DOHH2 (cell line): Measurements from ENCODE around the gene SIDT2.
A peak's percentile ranks its signal among the peaks of the same experiment; 100 is the strongest.

ENCODE experiments used
- H3F3A ChIP-seq: fragments of 200-600 bp; sonication (generic), shearing (Covaris generic); 2 replicates; pipeline ENCODE4 v1.6.0; 2016; ENCODE audit warnings: antibody characterized with exemption, mild to moderate bottlenecking; ENCODE audit not compliant: control insufficient read depth, insufficient read depth
- H3K27ac ChIP-seq: fragments of 200-600 bp; sonication (generic); 2 replicates; pipeline ENCODE4 v1.5.1; 2014; ENCODE audit warnings: low read depth, mild to moderate bottlenecking, low read length, moderate library complexity
- H3K27me3 ChIP-seq: fragments of 200-600 bp; sonication (generic); 2 replicates; pipeline ENCODE4 v1.6.1; 2014; ENCODE audit warnings: mild to moderate bottlenecking, low read length, mixed read lengths; ENCODE audit not compliant: control insufficient read depth
- H3K36me3 ChIP-seq: fragments of 200-600 bp; sonication (generic); 2 replicates; pipeline ENCODE4 v1.6.1; 2014; ENCODE audit warnings: mild to moderate bottlenecking, low read length, moderate library complexity, mixed read lengths; ENCODE audit not compliant: control insufficient read depth
- H3K4me1 ChIP-seq: fragments of 200-600 bp; sonication (generic); 2 replicates; pipeline ENCODE4 v1.6.1; 2014; ENCODE audit warnings: mild to moderate bottlenecking, low read length, mixed read lengths; ENCODE audit not compliant: control insufficient read depth
- H3K4me2 ChIP-seq: fragments of 200-600 bp; sonication (generic); 2 replicates; pipeline ENCODE4 v1.6.0; 2014; ENCODE audit warnings: mild to moderate bottlenecking, low read length, moderate library complexity
- H3K4me3 ChIP-seq: fragments of 200-600 bp; sonication (generic); 2 replicates; pipeline ENCODE4 v1.5.1; 2014; ENCODE audit warnings: mild to moderate bottlenecking, low read length, mixed read lengths
- H3K79me2 ChIP-seq: fragments of 200-600 bp; sonication (generic); 2 replicates; pipeline ENCODE4 v1.6.1; 2014; ENCODE audit warnings: mild to moderate bottlenecking, low read length, mixed read lengths; ENCODE audit not compliant: control insufficient read depth
- H3K9me2 ChIP-seq: fragments of 200-600 bp; sonication (generic); replicated peaks from 2 replicates; pipeline ENCODE4 v1.6.1; 2014; ENCODE audit warnings: mild to moderate bottlenecking, low read length, mixed read lengths; ENCODE audit not compliant: control insufficient read depth
- H3K9me3 ChIP-seq: fragments of 200-600 bp; sonication (generic); 2 replicates; pipeline ENCODE4 v1.6.1; 2014; ENCODE audit warnings: antibody characterized with exemption, low read length, mixed read lengths; ENCODE audit not compliant: control insufficient read depth, insufficient read depth
- H4K20me1 ChIP-seq: fragments of 200-600 bp; sonication (generic); 2 replicates; pipeline ENCODE4 v1.6.0; 2014; ENCODE audit warnings: low read depth, mild to moderate bottlenecking, antibody characterized with exemption, low read length, moderate library complexity; ENCODE audit not compliant: control insufficient read depth, insufficient read depth
- CTCF ChIP-seq: fragments of 200-600 bp; sonication (generic); IDR thresholded peaks from one replicate; pipeline ENCODE4 v1.5.1; 2014; ENCODE audit warnings: antibody characterized with exemption, mild to moderate bottlenecking, low read depth, low read length; ENCODE audit not compliant: poor library complexity, severe bottlenecking
- EZH2phosphoT487 ChIP-seq: fragments of 200-600 bp; sonication (generic); IDR thresholded peaks from 2 replicates; pipeline ENCODE4 v1.6.1; 2017; ENCODE audit warnings: borderline replicate concordance, mild to moderate bottlenecking, antibody characterized with exemption, low read length, moderate library complexity, mixed read lengths

The SIDT2 gene

GRCh38 chr11:117230286-117230961, 51.9 kb downstream of the SIDT2 start:
- Histone ChIP-seq H3K4me3 (peak overlapping the region; percentile 95), H4K20me1 (no peaks in the 10 kb centered on the region), H3K27me3 (no peaks in the 10 kb centered on the region), H3K4me2 (peak overlapping the region; percentile 81), H3K9me2 (no peaks in the 10 kb centered on the region), H3K27ac (peak overlapping the region; percentile 39), H3K79me2 (peaks cover 38% of the 10 kb centered on the region), H3F3A (peaks cover 5% of the 10 kb centered on the region; the same call in 1 of the 2 replicates), H3K4me1 (peaks cover 28% of the 10 kb centered on the region), H3K36me3 (peaks cover 42% of the 10 kb centered on the region), H3K9me3 (no peaks in the 10 kb centered on the region)
- TF ChIP-seq EZH2phosphoT487 (no peak), CTCF (no peak)

- H3K27me3 ChIP-seq, result no peaks in the 10 kb centered on the region
- H3K4me1 ChIP-seq, result peaks cover 28% of the 10 kb centered on the region
- H3K4me2 ChIP-seq, result peak overlapping the region; percentile 81
- no peaks in the 10 kb centered on the region for H3K9me2 ChIP-seq
- H3K27ac ChIP-seq, result peak overlapping the region; percentile 39
- TF ChIP-seq CTCF (no peak), EZH2phosphoT487 (no peak)
- H3K4me3 ChIP-seq, result peak overlapping the region; percentile 95
- peaks cover 36% of the 10 kb centered on the region for H3K36me3 ChIP-seq
- H3K79me2 ChIP-seq, result peaks cover 38% of the 10 kb centered on the region
- peaks cover 5% of the 10 kb centered on the region; the same call in 1 of the 2 replicates for H3F3A ChIP-seq
- H4K20me1 ChIP-seq, result no peaks in the 10 kb centered on the region
- H3K9me3 ChIP-seq, result no peaks in the 10 kb centered on the region
Observed at GRCh38 chr11:117230999-117231841, 52.7 kb downstream of the SIDT2 start.

- peak within 1 kb of the TSS; percentile 81 for H3K4me2 ChIP-seq
- H3K4me3 ChIP-seq, result peak within 1 kb of the TSS; percentile 95
- H3K9me2 ChIP-seq, result no peaks in the 10 kb centered on the region
- peak within 1 kb of the TSS; percentile 66 for H3K27ac ChIP-seq
- TF ChIP-seq CTCF, result no peak
- TF ChIP-seq EZH2phosphoT487, result no peak
- peaks cover 28% of the 10 kb centered on the region for H3K4me1 ChIP-seq
- H3K79me2 ChIP-seq, result peaks cover 38% of the 10 kb centered on the region
- H3F3A ChIP-seq, result peaks cover 5% of the 10 kb centered on the region; the same call in 1 of the 2 replicates
- H4K20me1 ChIP-seq, result no peaks in the 10 kb centered on the region
- peaks cover 33% of the 10 kb centered on the region for H3K36me3 ChIP-seq
- no peaks in the 10 kb centered on the region for H3K27me3 ChIP-seq
- H3K9me3 ChIP-seq, result no peaks in the 10 kb centered on the region
Observed at GRCh38 chr11:117231842-117232091, 53.2 kb downstream of the SIDT2 start, which contains the start of gene PCSK7. PCSK7 (minus strand) TSS chr11:117232073; CDS start chr11:117229844, 2,229 bp downstream.
